ENCODE results near the gene SGF29.
"Not testable (repeated sequence)": the region's sequence is repeated elsewhere in the genome, so short reads cannot be mapped to it uniquely, and the experiment has no call there.

- not testable (repeated sequence) for TF ChIP-seq SP2 (IDR thresholded peaks at IDR 0.05; ENCODE audit: low read length); CTCF (IDR thresholded peaks at IDR 0.05; ENCODE audit: control extremely low read depth in 1 of 3, insufficient read depth in 1 of 3, low read depth in 1 of 3, low read length in 3 of 3)
These were observed 7.8 kb upstream of the SGF29 start for GRCh38 chr16:28545964-28546363.

All from H1 (cell line).